Measurements from ENCODE around the gene RADIL. TPM values are rescaled to one million over a fixed set of nuclear protein-coding genes. Genes with fewer than 3 reads are reported as not detected.
A peak's percentile ranks its signal among the peaks of the same experiment; 100 is the strongest.

Gene RADIL
- total and polyA plus RNA-seq, 8 donors, result 1.2 to 21.6 (median 3.0) TPM; not detected in 1

DNA sequence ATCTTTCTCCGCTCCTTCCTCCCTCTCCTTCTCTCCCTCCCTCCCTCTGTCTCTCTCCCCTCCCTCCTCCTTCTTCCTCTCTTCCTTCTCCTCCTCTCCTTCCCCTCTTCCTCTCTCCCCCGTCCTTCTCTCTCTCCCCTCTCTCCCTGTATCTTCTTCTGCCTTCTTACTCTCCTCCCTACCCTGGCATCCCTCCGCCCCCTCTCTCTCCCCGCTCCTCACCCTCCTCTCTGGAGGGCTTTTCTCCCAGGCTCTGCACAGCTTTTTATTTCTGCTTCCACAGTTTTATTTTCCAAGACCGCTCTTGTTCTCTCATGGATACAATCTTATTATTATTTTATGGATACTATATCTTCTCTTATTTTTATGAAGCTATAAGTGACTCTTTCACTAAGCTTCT lies 75.5 kb downstream of the RADIL start:
- TF ChIP-seq EP300 (IDR thresholded peaks at IDR 0.05) (no peak), POLR2A (IDR thresholded peaks at IDR 0.05) (no peak), POLR2AphosphoS5 (IDR thresholded peaks at IDR 0.05) (no peak)
- TF ChIP-seq, protein P1, sequence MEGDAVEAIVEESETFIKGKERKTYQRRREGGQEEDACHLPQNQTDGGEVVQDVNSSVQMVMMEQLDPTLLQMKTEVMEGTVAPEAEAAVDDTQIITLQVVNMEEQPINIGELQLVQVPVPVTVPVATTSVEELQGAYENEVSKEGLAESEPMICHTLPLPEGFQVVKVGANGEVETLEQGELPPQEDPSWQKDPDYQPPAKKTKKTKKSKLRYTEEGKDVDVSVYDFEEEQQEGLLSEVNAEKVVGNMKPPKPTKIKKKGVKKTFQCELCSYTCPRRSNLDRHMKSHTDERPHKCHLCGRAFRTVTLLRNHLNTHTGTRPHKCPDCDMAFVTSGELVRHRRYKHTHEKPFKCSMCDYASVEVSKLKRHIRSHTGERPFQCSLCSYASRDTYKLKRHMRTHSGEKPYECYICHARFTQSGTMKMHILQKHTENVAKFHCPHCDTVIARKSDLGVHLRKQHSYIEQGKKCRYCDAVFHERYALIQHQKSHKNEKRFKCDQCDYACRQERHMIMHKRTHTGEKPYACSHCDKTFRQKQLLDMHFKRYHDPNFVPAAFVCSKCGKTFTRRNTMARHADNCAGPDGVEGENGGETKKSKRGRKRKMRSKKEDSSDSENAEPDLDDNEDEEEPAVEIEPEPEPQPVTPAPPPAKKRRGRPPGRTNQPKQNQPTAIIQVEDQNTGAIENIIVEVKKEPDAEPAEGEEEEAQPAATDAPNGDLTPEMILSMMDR (IDR thresholded peaks at IDR 0.05), result no peak
- peaks cover 0 to 56% (median 0%) of the 10 kb centered on the region in 3 donors for H3K27me3 ChIP-seq
- no peaks in the 10 kb centered on the region for H3K4me1 ChIP-seq
- H3K36me3 ChIP-seq, result peaks cover 0 to 3% (median 0%) of the 10 kb centered on the region in 4 donors
- peak overlapping the region in 1 of 5 donors; percentile 20 for H3K27ac ChIP-seq
- DNase-seq, result no peak
- no peaks in the 10 kb centered on the region for H3K9me3 ChIP-seq
- no peak overlapping the region for H3K4me3 ChIP-seq
- WGBS, 5 donors, result 50 to 69% (median 60%) methylated on average over 5 of the region's 5 CpGs
- intact Hi-C loops (cut with DNase I; ENCODE audit: low total_unique reads), result loop anchor here (10.0 kb wide), 1 partner anchor 277 kb away; no protein-coding TSS in a partner anchor

DNA sequence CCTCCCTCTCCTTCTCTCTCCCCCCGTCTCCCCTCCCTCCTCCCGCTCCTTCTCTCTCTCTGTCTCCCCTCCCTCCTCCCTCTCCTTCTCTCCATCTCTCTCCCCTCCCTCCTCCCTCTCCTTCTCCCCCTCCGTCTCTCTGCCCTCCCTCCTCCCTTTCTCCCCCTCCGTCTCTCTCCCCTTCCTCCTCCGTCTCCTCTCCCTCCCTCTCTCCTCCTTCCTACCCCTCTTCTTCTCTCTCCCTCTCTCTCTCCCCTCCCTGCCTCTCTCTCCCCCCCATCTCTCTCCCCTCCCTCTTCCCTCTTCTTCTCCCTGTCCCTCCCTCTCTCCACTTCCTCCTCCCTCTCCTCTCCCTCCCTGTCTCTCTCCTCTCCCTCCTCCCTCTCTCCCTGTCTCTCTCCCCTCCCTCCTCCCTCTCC lies 75.9 kb downstream of the RADIL start:
- no peaks in the 10 kb centered on the region for H3K36me3 ChIP-seq
- H3K27me3 ChIP-seq, result peaks cover 0 to 58% (median 0%) of the 10 kb centered on the region in 3 donors
- intact Hi-C loops (cut with DNase I; ENCODE audit: low total_unique reads), result loop anchor here (10.0 kb wide), 1 partner anchor 277 kb away; no protein-coding TSS in a partner anchor
- no peak overlapping the region for H3K4me3 ChIP-seq
- H3K9me3 ChIP-seq, result no peaks in the 10 kb centered on the region
- H3K4me1 ChIP-seq, result no peaks in the 10 kb centered on the region
- DNase-seq, result peak in 1 of 2 donors; percentile 51
- no peak for TF ChIP-seq POLR2A (IDR thresholded peaks at IDR 0.05)
- no peak for TF ChIP-seq EP300 (IDR thresholded peaks at IDR 0.05)
- TF ChIP-seq, protein P1 (IDR thresholded peaks at IDR 0.05), result no peak
- no peak for TF ChIP-seq POLR2AphosphoS5 (IDR thresholded peaks at IDR 0.05)
- no peak overlapping the region for H3K27ac ChIP-seq
- 0 to 31% (median 11%) methylated on average over 4 to 5 of the region's 5 CpGs for WGBS, 5 donors

DNA sequence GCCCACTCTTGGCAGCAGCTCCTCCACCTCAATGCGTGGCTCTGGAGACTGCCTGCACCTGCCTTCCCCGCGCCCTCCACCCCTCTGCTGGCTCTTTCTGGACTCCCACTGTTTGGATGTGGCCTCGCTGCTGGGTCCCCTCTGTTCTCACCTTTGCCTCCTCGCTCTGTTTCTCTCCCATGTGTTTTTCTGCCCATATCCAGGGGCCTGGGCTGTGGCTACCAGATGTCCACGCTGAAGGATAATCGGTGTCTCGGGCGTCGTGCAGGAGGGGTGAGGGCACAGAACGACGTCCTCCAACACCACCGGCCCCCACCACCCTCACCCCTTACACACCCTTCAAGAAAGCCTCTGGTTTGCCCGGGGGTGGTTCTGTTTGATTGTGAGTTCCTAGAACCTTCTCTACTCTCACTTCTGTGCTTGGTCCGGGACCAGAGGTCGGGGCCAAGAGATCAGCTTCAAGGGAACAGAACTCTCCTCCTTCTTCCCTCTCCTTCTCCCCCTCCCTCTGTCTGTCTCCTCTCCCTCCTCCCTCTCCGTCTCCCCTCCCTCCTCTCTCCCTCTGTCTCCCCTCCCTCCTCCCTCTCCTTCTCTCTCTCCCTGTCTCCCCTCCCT lies 76.4 kb downstream of the RADIL start:
- intact Hi-C loops (cut with DNase I; ENCODE audit: low total_unique reads), result loop anchor here (10.0 kb wide), 1 partner anchor 278 kb away; no protein-coding TSS in a partner anchor
- Histone ChIP-seq H3K4me3 (no peak overlapping the region), H3K27ac (no peak overlapping the region), H3K9me3 (no peaks in the 10 kb centered on the region), H3K36me3 (no peaks in the 10 kb centered on the region), H3K4me1 (no peaks in the 10 kb centered on the region), H3K27me3 (peaks cover 0 to 63% (median 0%) of the 10 kb centered on the region in 3 donors)
- no peak for DNase-seq
- 60 to 67% (median 65%) methylated on average over 16 to 17 of the region's 17 CpGs for WGBS, 5 donors
- no peak for TF ChIP-seq POLR2A (IDR thresholded peaks at IDR 0.05)
- no peak for TF ChIP-seq EP300 (IDR thresholded peaks at IDR 0.05)
- TF ChIP-seq, protein P1 (IDR thresholded peaks at IDR 0.05), result no peak
- no peak for TF ChIP-seq POLR2AphosphoS5 (IDR thresholded peaks at IDR 0.05)

DNA sequence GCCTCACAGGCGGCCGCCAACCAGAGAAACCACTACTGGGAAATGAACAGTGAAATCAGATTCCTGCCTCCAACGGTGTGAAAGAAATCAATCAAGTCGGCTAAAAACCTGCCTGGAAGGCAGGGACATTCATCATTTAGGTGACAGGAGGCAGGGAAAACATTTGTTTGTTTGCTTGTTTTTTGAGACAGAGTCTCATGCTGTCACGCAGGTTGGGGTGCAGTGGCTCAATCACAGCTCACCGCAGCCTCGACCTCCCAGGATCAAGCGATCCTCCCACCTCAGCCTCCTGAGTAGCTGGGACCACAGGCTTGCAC lies 77.6 kb downstream of the RADIL start:
- no peak for DNase-seq
- no peak overlapping the region for H3K4me3 ChIP-seq
- intact Hi-C loops (cut with DNase I; ENCODE audit: low total_unique reads), result loop anchor here (10.0 kb wide), 1 partner anchor 279 kb away; no protein-coding TSS in a partner anchor
- H3K4me1 ChIP-seq, result no peaks in the 10 kb centered on the region
- no peaks in the 10 kb centered on the region for H3K9me3 ChIP-seq
- TF ChIP-seq EP300 (IDR thresholded peaks at IDR 0.05), result no peak
- TF ChIP-seq POLR2AphosphoS5 (IDR thresholded peaks at IDR 0.05), result no peak
- TF ChIP-seq, protein P1 (IDR thresholded peaks at IDR 0.05), result no peak
- no peak for TF ChIP-seq POLR2A (IDR thresholded peaks at IDR 0.05)
- peaks cover 0 to 66% (median 0%) of the 10 kb centered on the region in 3 donors for H3K27me3 ChIP-seq
- 58 to 70% (median 64%) methylated on average over 8 of the region's 8 CpGs for WGBS, 5 donors
- H3K36me3 ChIP-seq, result no peaks in the 10 kb centered on the region
- no peak overlapping the region for H3K27ac ChIP-seq

Measured in stomach (tissue), 9 donors.